CD4-positive, alpha-beta T cell treated with Interleukin-6 for 4 hours (primary cell): ENCODE results near the gene GLS.
A peak's percentile ranks its signal among the peaks of the same experiment; 100 is the strongest.
"Not testable (repeated sequence)": the region's sequence is repeated elsewhere in the genome, so short reads cannot be mapped to it uniquely, and the experiment has no call there.

ENCODE experiments used
- DNase-seq: peaks from one replicate; pipeline ENCODE4 v3.0.0-alpha.2; 2020; ENCODE audit warnings: mixed read lengths

GLS gene

GRCh38 chr2:190973726-190974628 lies 93.4 kb downstream of the GLS start:
- DNase-seq: no peak

- no peak for DNase-seq
Observed at GRCh38 chr2:190974629-190975361, 94.2 kb downstream of the GLS start.

- DNase-seq: no peak
Observed at GRCh38 chr2:190976521-190976920, 95.9 kb downstream of the GLS start.

GRCh38 chr2:190977505-190977904 lies 96.9 kb downstream of the GLS start:
- DNase-seq: no peak

GRCh38 chr2:190978389-190979053 lies 97.9 kb downstream of the GLS start:
- DNase-seq: no peak

GRCh38 chr2:190979906-190980629 lies 99.4 kb downstream of the GLS start:
- DNase-seq: no peak

DNA sequence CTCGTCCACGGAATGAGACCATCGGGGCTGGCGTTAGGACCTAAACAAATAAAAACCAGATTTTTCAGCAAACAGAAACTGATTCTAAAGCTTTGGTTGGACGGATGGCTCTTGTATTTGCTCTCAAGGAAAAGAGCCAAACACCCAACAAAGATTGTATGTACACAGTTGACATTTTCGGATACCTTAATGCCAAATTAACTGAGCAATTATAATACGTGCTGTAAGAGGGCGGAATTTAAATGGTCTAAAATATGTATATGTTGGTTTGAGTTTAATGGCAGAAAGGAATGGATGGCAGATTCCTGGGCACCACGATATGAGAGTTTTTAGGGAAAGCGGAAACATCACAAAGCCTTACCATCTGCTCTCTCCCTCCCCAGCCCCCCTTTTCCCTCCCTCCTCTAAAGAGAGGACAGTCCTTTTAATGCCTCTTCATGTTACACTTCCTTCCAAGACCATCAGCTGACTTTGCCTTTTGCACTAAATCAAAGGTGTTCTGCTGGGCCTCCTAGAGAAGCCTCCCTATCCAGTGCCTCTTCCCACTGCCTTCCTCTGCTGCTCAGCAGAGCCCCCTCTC lies 100.1 kb downstream of the GLS start:
- no peak for DNase-seq

GRCh38 chr2:190981333-190981732 lies 100.7 kb downstream of the GLS start:
- no peak for DNase-seq

- DNase-seq: no peak
Observed at GRCh38 chr2:190981733-190982132, 101.1 kb downstream of the GLS start.

DNA sequence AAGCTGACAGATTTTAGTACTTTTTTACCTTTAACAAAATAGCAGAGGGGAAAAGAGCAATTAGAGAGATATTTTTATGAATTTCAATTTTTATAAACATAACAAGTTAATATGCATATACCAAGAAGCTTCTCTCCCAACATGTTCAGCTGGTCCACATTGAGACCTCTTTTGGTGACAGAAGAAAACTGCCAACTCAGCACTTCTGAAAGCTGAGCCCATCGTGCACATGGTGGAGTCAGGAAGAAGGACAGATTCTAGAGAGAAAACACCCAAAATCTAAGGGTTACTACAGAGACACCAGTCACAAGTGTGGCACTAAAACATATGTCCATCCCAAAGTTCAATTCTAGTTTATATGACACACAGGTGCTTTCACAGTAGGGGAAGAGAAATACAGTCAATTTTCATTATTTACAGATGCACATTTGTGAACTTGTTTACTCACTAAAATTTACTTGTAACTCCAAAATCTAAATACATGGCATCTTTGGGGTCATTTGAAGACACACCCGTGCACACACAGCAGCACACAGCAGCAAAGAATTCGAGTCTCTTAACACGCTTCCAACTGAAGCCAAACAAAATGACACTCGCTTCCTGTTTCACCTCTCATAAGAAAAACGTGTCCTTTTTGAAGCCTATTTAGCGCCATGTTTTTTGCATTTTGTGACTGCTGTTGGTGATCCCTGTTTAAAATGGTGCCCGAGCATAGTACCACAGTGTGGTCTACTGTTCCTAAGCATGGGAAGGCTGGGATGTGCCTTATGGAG lies 101.8 kb downstream of the GLS start:
- no peak for DNase-seq

DNA sequence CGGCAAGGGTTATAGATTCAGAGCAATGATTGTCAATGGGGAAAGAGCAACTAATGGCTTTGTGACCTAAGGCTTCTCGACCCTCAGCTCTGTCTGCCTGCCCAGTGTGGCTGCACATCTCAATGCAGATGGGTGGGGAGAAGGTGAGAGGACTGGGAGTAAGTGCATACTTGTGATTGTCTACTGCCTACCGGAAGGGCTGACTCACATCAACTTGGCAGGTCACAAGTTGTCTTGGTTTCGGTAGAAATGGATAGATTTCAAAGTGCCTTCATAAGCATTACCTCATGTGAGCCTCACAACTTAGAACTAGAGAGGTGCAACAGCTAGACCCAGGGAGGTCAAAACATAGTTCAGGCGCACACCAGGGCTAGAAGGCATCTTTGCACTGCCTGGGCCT lies 104.0 kb downstream of the GLS start:
- DNase-seq: peak; percentile 16

DNA sequence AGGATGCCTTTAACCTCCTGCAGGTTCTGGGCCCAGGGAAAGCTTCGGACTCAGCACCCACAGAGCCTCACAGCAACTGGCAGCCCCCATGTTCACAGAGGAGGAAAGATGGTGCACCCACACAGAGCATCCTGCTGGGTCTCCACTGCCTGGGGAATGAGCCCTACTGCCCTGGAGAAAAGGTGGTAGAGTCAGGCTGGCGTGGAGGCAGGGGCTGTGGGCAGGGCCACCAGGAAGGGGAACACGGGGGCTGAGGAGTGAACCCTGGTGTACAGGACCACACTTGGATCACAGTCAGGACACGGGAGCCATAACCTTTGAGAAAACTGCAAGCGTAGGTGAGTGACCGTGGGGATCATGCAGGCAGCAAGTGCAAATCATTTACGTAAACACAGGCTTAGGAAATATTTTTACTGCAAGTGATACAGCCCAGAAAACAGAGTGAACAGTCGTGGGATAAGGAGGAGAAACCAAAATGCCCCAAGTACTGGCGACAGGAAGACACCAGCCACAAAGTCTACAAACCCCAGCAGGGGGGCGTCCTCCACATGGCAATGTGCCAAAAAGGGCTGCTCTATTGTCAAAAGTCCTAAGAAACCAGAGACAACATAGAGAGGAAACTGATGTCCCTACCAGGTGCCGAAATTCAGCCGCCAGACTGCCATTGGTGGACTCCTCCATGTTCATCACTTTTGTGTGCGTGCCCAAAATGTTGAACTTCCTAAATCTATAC lies 105.8 kb downstream of the GLS start:
- peak; percentile 39 for DNase-seq

DNA sequence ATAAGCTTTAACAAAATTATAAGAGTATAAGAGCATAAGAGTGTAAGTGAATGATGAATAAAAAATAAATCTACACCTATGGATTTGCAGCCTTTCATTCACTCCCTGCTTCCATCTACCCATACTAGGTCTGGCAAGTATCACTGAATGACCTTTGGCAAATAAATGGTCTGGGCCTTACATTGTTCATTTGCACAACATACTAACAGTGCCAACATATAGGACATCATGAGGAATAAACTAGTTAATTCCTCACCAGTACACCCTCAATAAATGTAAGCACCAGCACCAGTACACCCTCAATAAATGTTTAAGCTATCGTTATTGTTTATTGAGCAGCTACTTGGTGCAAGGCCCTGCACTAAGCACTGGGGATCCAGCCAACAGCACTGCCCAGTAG lies 106.5 kb downstream of the GLS start:
- DNase-seq: no peak

DNA sequence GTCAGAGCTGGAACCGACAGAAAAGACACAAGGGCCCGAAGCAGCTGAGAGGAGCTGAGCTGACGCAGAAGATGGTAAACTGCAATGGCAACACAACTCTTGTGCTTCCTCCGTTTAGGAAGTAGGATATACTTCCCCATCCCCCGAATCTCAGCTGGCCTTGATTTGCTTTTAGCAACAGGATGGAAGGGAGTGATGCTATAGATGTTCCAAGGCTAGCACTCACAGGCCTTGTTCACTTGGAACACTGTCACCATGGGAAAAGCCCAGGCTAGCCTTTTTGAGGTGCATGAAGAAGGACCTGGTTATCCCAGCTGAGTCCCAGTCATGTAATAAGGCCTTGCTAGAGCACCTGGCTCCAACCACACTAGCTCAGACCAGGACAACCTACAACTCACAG lies 107.3 kb downstream of the GLS start:
- DNase-seq: no peak

GRCh38 chr2:190988910-190989309 lies 108.3 kb downstream of the GLS start:
- DNase-seq: no peak

GRCh38 chr2:190990132-190990531 lies 109.5 kb downstream of the GLS start:
- no peak for DNase-seq

- DNase-seq: no peak
Observed at GRCh38 chr2:190993292-190993643, 112.6 kb downstream of the GLS start.

- no peak for DNase-seq
Observed at GRCh38 chr2:190994148-190994547, 113.5 kb downstream of the GLS start.

- DNase-seq: not testable (repeated sequence)
Observed at GRCh38 chr2:190995315-190995714, 114.7 kb downstream of the GLS start.

GRCh38 chr2:190996338-190996946 lies 115.8 kb downstream of the GLS start:
- DNase-seq: peak; percentile 66

- DNase-seq: no peak
Observed at GRCh38 chr2:190996947-190997346, 116.3 kb downstream of the GLS start.
